ENCODE measurements around the gene PAX7.

PAX7 gene

GRCh38 chr1:18633422-18634155 is 2.9 kb downstream of the PAX7 start:
- H3K4me3 ChIP-seq (ENCODE audit: insufficient read depth, low read length, poor library complexity, severe bottlenecking) = no peak overlapping the region
- H3K9ac ChIP-seq (ENCODE audit: low read length) = no peak overlapping the region
- H3F3A ChIP-seq (ENCODE audit: insufficient read depth) = no peaks in the 10 kb centered on the region
- H3K27ac ChIP-seq (ENCODE audit: low read depth, low read length) = no peak overlapping the region
- no peak overlapping the region for H3K4me2 ChIP-seq (ENCODE audit: low read depth, low read length, poor library complexity, severe bottlenecking)
- TF ChIP-seq CTCF (IDR thresholded peaks at IDR 0.05; ENCODE audit: insufficient read depth, low read length, poor library complexity, severe bottlenecking) = no peak
- no peak for TF ChIP-seq EZH2phosphoT487 (conservative IDR thresholded peaks at IDR 0.05; ENCODE audit: low read length)
- no peaks in the 10 kb centered on the region for H3K9me2 ChIP-seq (replicated peaks; ENCODE audit: insufficient read depth, low read length)
- H3K79me2 ChIP-seq (ENCODE audit: insufficient read depth, low read length) = no peaks in the 10 kb centered on the region
- H3K36me3 ChIP-seq (ENCODE audit: low read length) = no peaks in the 10 kb centered on the region
- H4K20me1 ChIP-seq (ENCODE audit: low read depth, low read length) = no peaks in the 10 kb centered on the region
- H3K9me3 ChIP-seq (ENCODE audit: insufficient read depth, low read length) = no peaks in the 10 kb centered on the region
- H2AFZ ChIP-seq (ENCODE audit: low read depth, low read length, severe bottlenecking) = no peak overlapping the region
- H3K27me3 ChIP-seq (ENCODE audit: low read length) = no peaks in the 10 kb centered on the region

DNA sequence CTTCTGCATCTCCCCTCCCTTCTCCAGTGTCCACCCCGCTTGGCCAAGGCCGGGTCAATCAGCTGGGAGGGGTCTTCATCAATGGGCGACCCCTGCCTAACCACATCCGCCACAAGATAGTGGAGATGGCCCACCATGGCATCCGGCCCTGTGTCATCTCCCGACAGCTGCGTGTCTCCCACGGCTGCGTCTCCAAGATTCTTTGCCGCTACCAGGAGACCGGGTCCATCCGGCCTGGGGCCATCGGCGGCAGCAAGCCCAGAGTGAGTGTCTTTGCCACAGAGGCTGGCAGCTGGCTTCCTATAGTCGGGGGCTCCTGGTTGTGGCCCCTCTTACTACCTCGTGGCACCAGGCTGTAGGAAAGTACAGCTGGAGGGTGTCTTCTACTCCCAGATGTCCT is 3.6 kb downstream of the PAX7 start:
- Histone ChIP-seq H2AFZ (ENCODE audit: low read depth, low read length, severe bottlenecking) (no peak overlapping the region), H3K9me2 (replicated peaks; ENCODE audit: insufficient read depth, low read length) (no peaks in the 10 kb centered on the region), H3K27me3 (ENCODE audit: low read length) (no peaks in the 10 kb centered on the region), H3K36me3 (ENCODE audit: low read length) (no peaks in the 10 kb centered on the region), H4K20me1 (ENCODE audit: low read depth, low read length) (no peaks in the 10 kb centered on the region), H3K9me3 (ENCODE audit: insufficient read depth, low read length) (no peaks in the 10 kb centered on the region), H3K27ac (ENCODE audit: low read depth, low read length) (no peak overlapping the region), H3F3A (ENCODE audit: insufficient read depth) (no peaks in the 10 kb centered on the region), H3K4me2 (ENCODE audit: low read depth, low read length, poor library complexity, severe bottlenecking) (no peak overlapping the region), H3K79me2 (ENCODE audit: insufficient read depth, low read length) (no peaks in the 10 kb centered on the region), H3K4me3 (ENCODE audit: insufficient read depth, low read length, poor library complexity, severe bottlenecking) (no peak overlapping the region), H3K9ac (ENCODE audit: low read length) (no peak overlapping the region)
- no peak for TF ChIP-seq CTCF (IDR thresholded peaks at IDR 0.05; ENCODE audit: insufficient read depth, low read length, poor library complexity, severe bottlenecking)
- no peak for TF ChIP-seq EZH2phosphoT487 (conservative IDR thresholded peaks at IDR 0.05; ENCODE audit: low read length)

- H3K9me3 ChIP-seq (ENCODE audit: insufficient read depth, low read length) = no peaks in the 10 kb centered on the region
- H3K79me2 ChIP-seq (ENCODE audit: insufficient read depth, low read length) = no peaks in the 10 kb centered on the region
- no peaks in the 10 kb centered on the region for H3K9me2 ChIP-seq (replicated peaks; ENCODE audit: insufficient read depth, low read length)
- no peak overlapping the region for H3K4me2 ChIP-seq (ENCODE audit: low read depth, low read length, poor library complexity, severe bottlenecking)
- H2AFZ ChIP-seq (ENCODE audit: low read depth, low read length, severe bottlenecking) = no peak overlapping the region
- H3F3A ChIP-seq (ENCODE audit: insufficient read depth) = no peaks in the 10 kb centered on the region
- H4K20me1 ChIP-seq (ENCODE audit: low read depth, low read length) = no peaks in the 10 kb centered on the region
- H3K4me3 ChIP-seq (ENCODE audit: insufficient read depth, low read length, poor library complexity, severe bottlenecking) = no peak overlapping the region
- no peaks in the 10 kb centered on the region for H3K36me3 ChIP-seq (ENCODE audit: low read length)
- H3K9ac ChIP-seq (ENCODE audit: low read length) = no peak overlapping the region
- no peak overlapping the region for H3K27ac ChIP-seq (ENCODE audit: low read depth, low read length)
- no peaks in the 10 kb centered on the region for H3K27me3 ChIP-seq (ENCODE audit: low read length)
- TF ChIP-seq CTCF (IDR thresholded peaks at IDR 0.05; ENCODE audit: insufficient read depth, low read length, poor library complexity, severe bottlenecking) (no peak), EZH2phosphoT487 (conservative IDR thresholded peaks at IDR 0.05; ENCODE audit: low read length) (no peak)
Measured at GRCh38 chr1:18635070-18635577, 4.5 kb downstream of the PAX7 start.
